ENCODE data around the gene ISX. TPM values are rescaled to one million over a fixed set of nuclear protein-coding genes. Genes with fewer than 3 reads are reported as not detected.
A peak's percentile ranks its signal among the peaks of the same experiment; 100 is the strongest.

ISX gene
- total and polyA plus RNA-seq, 9 of the 15 experiments (the other 6 are each of a cell fraction or from before 2014, with no cell fraction given), result 0.03 to 0.36 (median 0.07) TPM

- no peak for TF ChIP-seq ILF3 (IDR thresholded peaks at IDR 0.05; ENCODE audit: borderline replicate concordance)
- no peak for TF ChIP-seq L3MBTL2 (IDR thresholded peaks at IDR 0.05)
- peak; percentile 74 to 81 (median 75) for TF ChIP-seq CTCF (IDR thresholded peaks at IDR 0.05 in 2 of 3, conservative IDR thresholded peaks at IDR 0.05 in 1 of 3; ENCODE audit: insufficient read depth in 2 of 3, low read depth in 1 of 3, low read length in 3 of 3)
- peak; percentile 68 to 79 for TF ChIP-seq RAD21 (CRISPR knock-in tag; conservative IDR thresholded peaks at IDR 0.05 in 1 of 2, IDR thresholded peaks at IDR 0.05 in 1 of 2)
- no peak for TF ChIP-seq KLF6 (CRISPR knock-in tag; IDR thresholded peaks at IDR 0.05; ENCODE audit: borderline replicate concordance)
- peak; percentile 17 for TF ChIP-seq CTCFL (IDR thresholded peaks at IDR 0.05; ENCODE audit: borderline replicate concordance, insufficient read depth, low read depth, low read length, poor library complexity, severe bottlenecking)
- no peak for TF ChIP-seq SIN3B (IDR thresholded peaks at IDR 0.05; ENCODE audit: low read depth)
- no peak for TF ChIP-seq ZSCAN32 (CRISPR knock-in tag; IDR thresholded peaks at IDR 0.05)
- TF ChIP-seq SMC3 (conservative IDR thresholded peaks at IDR 0.05; ENCODE audit: insufficient read depth, low read depth, low read length), result peak; percentile 52
- TF ChIP-seq, protein P1, sequence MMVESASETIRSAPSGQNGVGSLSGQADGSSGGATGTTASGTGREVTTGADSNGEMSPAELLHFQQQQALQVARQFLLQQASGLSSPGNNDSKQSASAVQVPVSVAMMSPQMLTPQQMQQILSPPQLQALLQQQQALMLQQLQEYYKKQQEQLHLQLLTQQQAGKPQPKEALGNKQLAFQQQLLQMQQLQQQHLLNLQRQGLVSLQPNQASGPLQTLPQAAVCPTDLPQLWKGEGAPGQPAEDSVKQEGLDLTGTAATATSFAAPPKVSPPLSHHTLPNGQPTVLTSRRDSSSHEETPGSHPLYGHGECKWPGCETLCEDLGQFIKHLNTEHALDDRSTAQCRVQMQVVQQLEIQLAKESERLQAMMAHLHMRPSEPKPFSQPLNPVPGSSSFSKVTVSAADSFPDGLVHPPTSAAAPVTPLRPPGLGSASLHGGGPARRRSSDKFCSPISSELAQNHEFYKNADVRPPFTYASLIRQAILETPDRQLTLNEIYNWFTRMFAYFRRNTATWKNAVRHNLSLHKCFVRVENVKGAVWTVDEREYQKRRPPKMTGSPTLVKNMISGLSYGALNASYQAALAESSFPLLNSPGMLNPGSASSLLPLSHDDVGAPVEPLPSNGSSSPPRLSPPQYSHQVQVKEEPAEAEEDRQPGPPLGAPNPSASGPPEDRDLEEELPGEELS (CRISPR knock-in tag; IDR thresholded peaks at IDR 0.05; ENCODE audit: borderline replicate concordance), result no peak
- peak; percentile 26; the same call in 1 of the 2 replicates for TF ChIP-seq DEAF1 (CRISPR knock-in tag; IDR thresholded peaks at IDR 0.05)
- no peak for TF ChIP-seq NCOA6 (IDR thresholded peaks at IDR 0.05)
- no peak for TF ChIP-seq GATAD2B (IDR thresholded peaks at IDR 0.05; ENCODE audit: borderline replicate concordance)
- TF ChIP-seq SIRT6 (IDR thresholded peaks at IDR 0.05; ENCODE audit: low read depth, low read length), result no peak
Measured at GRCh38 chr22:35023692-35024363, 42.1 kb upstream of the ISX start (continued).
